AG04449 (cell line): ENCODE data around the gene TTC34.

ENCODE experiments used
- CTCF ChIA-PET: fragments of 350-600 bp; formaldehyde crosslinking; extraction: SDS; loops from one replicate; lab custom pipeline; 2021; ENCODE audit warnings: antibody characterized with exemption; lab: Yijun Ruan, JAX
- POLR2A ChIA-PET: fragments of 400-600, 350-600 bp; formaldehyde crosslinking; extraction: SDS; loops from one replicate; lab custom pipeline; 2020; ENCODE audit warnings: antibody characterized with exemption, inconsistent platforms; lab: Yijun Ruan, JAX
- DNase-seq: peaks from one replicate; pipeline ENCODE4 v3.0.0-alpha.2; 2010; ENCODE audit warnings: low read depth, low spot score
- H3K4me3 ChIP-seq: 2 replicates; pipeline ENCODE4 v1.5.1; 2011; ENCODE audit warnings: low read depth, mild to moderate bottlenecking, control low read depth, low read length
- TF ChIP-seq, protein P1 (sequence below): IDR thresholded peaks from one replicate; pipeline ENCODE4 v1.5.1; 2011; ENCODE audit warnings: mild to moderate bottlenecking, moderate library complexity, low read length, control low read depth, inconsistent platforms; ENCODE audit not compliant: insufficient read depth; ENCODE audit errors: missing control alignments

TTC34 gene

DNA sequence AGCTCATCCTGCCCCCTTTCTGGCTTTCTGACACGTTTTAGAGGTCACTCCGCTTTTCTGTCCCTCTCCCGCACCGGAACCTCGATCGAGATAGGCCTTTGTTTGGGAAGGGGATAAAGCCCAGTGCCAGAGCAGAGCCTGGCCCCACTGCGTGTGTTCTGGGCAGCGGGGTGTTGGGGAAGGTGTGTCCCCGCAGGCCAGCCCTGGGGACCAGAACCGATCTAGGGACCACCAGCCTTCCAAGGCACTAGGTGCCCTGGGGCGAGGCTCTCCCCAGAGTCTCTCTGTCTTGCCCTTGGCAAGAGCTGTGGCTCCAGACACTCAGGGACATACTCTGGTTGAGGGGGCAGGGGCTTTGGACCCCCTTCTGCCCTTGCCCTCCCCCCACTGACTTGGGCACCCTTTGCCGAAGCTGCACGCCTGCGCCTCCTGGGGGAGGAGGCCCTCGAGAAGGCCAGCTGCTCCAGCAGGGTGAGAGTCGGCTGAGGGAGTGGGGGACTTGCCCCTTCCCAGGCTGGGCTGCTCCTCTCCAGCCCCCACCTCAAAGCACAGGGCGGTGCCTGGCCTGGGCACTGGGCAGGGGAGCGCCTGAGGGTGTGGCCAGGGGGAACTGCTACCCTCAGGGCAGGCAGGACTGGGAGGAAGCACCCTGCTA is 198.5 kb downstream of the TTC34 start:
- H3K4me3 ChIP-seq: no peak overlapping the region
- no peak for DNase-seq
- TF ChIP-seq, protein P1, sequence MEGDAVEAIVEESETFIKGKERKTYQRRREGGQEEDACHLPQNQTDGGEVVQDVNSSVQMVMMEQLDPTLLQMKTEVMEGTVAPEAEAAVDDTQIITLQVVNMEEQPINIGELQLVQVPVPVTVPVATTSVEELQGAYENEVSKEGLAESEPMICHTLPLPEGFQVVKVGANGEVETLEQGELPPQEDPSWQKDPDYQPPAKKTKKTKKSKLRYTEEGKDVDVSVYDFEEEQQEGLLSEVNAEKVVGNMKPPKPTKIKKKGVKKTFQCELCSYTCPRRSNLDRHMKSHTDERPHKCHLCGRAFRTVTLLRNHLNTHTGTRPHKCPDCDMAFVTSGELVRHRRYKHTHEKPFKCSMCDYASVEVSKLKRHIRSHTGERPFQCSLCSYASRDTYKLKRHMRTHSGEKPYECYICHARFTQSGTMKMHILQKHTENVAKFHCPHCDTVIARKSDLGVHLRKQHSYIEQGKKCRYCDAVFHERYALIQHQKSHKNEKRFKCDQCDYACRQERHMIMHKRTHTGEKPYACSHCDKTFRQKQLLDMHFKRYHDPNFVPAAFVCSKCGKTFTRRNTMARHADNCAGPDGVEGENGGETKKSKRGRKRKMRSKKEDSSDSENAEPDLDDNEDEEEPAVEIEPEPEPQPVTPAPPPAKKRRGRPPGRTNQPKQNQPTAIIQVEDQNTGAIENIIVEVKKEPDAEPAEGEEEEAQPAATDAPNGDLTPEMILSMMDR: no peak
- ChIA-PET CTCF (no interaction called here), POLR2A (no interaction called here)

DNA sequence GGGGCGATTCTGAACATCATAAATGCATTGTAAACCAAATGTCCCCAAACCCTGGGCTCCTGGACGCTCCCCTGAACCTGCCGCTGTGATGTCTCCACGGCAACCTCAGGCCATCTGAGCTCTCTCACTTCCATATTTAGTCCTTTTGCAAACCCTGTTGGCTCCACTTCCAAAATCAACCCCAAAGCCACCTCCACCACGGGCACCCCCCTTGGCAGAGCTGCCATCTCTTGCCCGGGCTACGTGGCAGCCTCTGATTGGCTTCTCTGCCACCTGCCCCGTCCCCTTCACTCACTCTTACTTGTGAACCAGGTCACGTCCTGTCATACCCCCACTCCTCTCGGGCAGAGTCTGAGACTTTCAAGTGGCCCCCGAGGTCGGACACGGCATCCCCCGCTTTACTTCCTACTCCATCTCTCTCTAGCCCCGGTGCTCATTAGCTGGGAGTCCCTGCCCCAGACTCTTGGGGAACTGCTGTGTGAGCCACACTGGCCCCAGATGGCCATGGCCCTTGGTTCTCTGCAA is 199.1 kb downstream of the TTC34 start:
- TF ChIP-seq, protein P1: no peak
- no peak overlapping the region for H3K4me3 ChIP-seq
- ChIA-PET POLR2A (no interaction called here), CTCF (no interaction called here)
- DNase-seq: no peak

DNA sequence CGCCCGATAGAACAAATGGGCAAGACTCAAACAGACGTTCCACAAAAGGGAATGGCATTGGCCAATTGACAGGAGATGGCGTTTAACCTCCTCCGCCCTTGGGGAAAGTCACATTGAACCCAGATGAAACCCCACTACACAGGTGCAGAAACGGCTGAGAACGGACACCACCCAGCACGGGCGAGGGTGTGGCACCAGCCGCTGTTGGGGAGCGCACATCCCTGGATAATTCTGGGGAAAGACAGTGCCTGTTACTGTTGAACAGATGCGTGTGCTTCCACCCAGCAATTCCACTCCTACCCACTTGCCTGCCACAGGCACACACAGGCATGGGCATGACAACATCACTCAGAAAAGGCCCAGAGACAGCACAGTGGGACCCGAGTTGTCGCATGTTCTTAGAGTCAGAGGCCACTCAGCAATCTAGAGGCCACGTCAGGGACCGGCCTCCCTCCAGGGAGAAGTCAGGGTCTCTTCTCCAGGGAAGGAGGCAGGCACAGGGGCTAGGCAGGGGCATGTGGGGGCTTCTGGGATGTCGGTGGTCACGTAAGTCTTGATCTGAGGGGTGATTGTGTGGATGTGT is 199.7 kb downstream of the TTC34 start:
- TF ChIP-seq, protein P1: no peak
- H3K4me3 ChIP-seq: no peak overlapping the region
- CTCF ChIA-PET: no interaction called here
- no peak for DNase-seq
- POLR2A ChIA-PET: no interaction called here

DNA sequence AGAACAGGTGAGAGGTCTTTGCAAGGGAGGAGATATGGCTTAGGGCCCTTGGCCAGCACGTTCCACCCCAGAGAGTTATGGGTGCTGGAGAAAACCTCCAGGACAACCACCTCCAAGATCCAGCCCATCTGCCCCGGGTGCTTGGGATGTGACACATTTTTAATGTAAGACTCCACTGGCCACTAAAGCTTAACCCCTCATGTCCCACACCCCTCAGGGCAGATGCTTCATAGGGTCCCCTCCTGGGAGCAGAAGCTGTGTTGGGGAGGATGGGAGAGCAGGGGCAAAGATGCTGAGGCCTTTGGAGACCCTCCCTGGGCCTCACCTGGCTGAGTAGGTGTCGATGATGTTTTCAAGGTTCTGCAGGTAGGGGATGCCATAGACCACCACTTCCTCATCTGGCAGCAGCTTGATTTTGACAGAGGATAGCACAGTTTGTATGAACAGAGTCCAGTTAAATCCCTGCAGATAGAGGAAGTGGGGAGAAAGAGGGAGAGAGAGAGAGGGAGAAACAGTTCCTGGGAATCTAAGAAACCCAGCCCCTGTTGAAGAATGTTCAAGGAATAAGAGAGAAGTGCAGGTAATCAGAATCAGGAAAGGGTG is 203.1 kb downstream of the TTC34 start:
- CTCF ChIA-PET: no interaction called here
- DNase-seq: no peak
- TF ChIP-seq, protein P1: no peak
- no peak overlapping the region for H3K4me3 ChIP-seq
- POLR2A ChIA-PET: no interaction called here

DNA sequence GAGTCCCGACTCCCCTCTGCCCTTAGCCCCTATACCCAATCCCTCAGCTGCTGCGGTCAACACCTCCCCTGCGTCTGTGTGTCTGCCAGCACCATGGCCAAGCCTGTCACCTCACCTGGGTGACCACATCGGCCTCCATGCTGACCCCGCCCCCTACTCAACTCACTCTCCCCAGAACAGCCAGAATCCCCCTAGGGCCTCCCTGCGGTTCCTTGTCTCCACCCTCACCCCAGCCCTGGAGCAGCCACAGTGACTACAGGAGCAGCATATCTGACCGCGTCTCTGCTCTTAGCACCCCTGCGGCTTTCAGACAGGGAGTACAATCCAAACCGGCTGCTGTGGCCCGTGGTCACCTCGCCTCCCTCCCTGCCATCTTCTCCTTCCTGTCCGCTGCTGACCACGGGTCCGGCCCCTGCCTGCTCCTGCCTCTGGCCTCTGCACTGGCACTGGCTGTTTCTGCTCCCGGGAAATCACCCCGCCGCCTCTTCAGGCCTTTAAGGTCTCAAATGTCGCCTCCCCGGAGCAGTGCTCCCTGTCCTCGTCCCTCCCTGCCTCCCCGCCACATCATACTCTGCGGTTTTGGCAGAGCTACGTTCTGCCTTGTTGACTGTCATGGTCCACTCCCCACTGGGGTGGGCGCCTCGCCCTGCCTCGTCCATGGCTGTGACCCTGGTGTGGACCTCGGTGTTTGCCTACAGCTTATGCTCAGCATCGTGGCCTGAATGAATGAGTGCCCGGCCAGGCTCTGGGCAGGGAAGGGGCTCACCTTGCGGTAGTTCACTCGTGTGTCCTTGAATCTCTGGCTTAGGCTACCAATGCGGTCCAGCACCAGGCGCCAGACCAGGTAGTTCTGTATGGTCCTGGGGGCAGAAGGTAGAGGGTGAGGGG is 203.8 kb downstream of the TTC34 start:
- ChIA-PET POLR2A (no interaction called here), CTCF (no interaction called here)
- H3K4me3 ChIP-seq: no peak overlapping the region
- TF ChIP-seq, protein P1: no peak
- DNase-seq: no peak
